ENCODE data around the gene FXYD7.

- TF ChIP-seq, protein P1, sequence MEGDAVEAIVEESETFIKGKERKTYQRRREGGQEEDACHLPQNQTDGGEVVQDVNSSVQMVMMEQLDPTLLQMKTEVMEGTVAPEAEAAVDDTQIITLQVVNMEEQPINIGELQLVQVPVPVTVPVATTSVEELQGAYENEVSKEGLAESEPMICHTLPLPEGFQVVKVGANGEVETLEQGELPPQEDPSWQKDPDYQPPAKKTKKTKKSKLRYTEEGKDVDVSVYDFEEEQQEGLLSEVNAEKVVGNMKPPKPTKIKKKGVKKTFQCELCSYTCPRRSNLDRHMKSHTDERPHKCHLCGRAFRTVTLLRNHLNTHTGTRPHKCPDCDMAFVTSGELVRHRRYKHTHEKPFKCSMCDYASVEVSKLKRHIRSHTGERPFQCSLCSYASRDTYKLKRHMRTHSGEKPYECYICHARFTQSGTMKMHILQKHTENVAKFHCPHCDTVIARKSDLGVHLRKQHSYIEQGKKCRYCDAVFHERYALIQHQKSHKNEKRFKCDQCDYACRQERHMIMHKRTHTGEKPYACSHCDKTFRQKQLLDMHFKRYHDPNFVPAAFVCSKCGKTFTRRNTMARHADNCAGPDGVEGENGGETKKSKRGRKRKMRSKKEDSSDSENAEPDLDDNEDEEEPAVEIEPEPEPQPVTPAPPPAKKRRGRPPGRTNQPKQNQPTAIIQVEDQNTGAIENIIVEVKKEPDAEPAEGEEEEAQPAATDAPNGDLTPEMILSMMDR (IDR thresholded peaks at IDR 0.05 in 8 of 11, conservative IDR thresholded peaks at IDR 0.05 in 3 of 11) = no peak
- no peak for TF ChIP-seq POLR2A (IDR thresholded peaks at IDR 0.05)
These were observed 1.2 kb downstream of the FXYD7 start for GRCh38 chr19:35144259-35144599.
